GM23338 (cell line): ENCODE measurements around the gene PAPPA2. TPM values are rescaled to one million over a fixed set of nuclear protein-coding genes. Genes with fewer than 3 reads are reported as not detected.

Experiments used
- ATAC-seq: fragments of 200-7000 bp; cut with Tn5 transposase; 3 replicates; pipeline ENCODE4 v1.9.1; 2020
- DNase-seq: peaks from one replicate; pipeline ENCODE4 v3.0.0-alpha.2; 2015; ENCODE audit warnings: low spot score
- H2AFZ ChIP-seq: fragments of 200-600 bp; sonication (generic); 2 replicates; pipeline ENCODE4 v1.8.0; 2016; ENCODE audit warnings: antibody characterized with exemption, mild to moderate bottlenecking, moderate library complexity
- H3F3A ChIP-seq: fragments of 200-600 bp; sonication (generic); replicated peaks from 2 replicates; pipeline ENCODE4 v1.8.0; 2017; ENCODE audit warnings: antibody characterized with exemption, mixed run types, low read depth
- H3K27ac ChIP-seq: fragments of 200-600 bp; sonication (generic); 2 replicates; pipeline ENCODE4 v1.6.1; 2016; ENCODE audit warnings: low read depth
- H3K27me3 ChIP-seq: fragments of 200-600 bp; sonication (generic); 2 replicates; pipeline ENCODE4 v1.8.0; 2016; ENCODE audit warnings: mild to moderate bottlenecking, mixed run types, moderate library complexity; ENCODE audit not compliant: insufficient read depth
- H3K36me3 ChIP-seq: fragments of 200-600 bp; sonication (generic); 2 replicates; pipeline ENCODE4 v1.8.0; 2016; ENCODE audit warnings: mild to moderate bottlenecking; ENCODE audit not compliant: insufficient read depth
- H3K4me1 ChIP-seq: fragments of 200-600 bp; sonication (generic); 2 replicates; pipeline ENCODE4 v1.8.0; 2016; ENCODE audit warnings: mild to moderate bottlenecking, moderate library complexity; ENCODE audit not compliant: insufficient read depth
- H3K4me2 ChIP-seq: fragments of 200-600 bp; sonication (generic); 2 replicates; pipeline ENCODE4 v1.7.1; 2017; ENCODE audit warnings: mixed run types
- H3K4me3 ChIP-seq: fragments of 200-600 bp; sonication (generic); 2 replicates; pipeline ENCODE4 v1.6.1; 2016; ENCODE audit warnings: mixed run types
- H3K79me2 ChIP-seq: fragments of 200-600 bp; sonication (generic); replicated peaks from 2 replicates; pipeline ENCODE4 v1.8.0; 2017; ENCODE audit warnings: mild to moderate bottlenecking; ENCODE audit not compliant: insufficient read depth
- H3K9me2 ChIP-seq: fragments of 200-600 bp; sonication (generic); 2 replicates; pipeline ENCODE4 v1.8.0; 2017; ENCODE audit not compliant: insufficient read depth
- H4K20me1 ChIP-seq: fragments of 200-600 bp; sonication (generic); replicated peaks from 2 replicates; pipeline ENCODE4 v1.8.0; 2017; ENCODE audit warnings: mild to moderate bottlenecking; ENCODE audit not compliant: insufficient read depth
- H3K27ac Mint-ChIP-seq: 2 replicates; pipeline ENCODE4 v1.8.0; 2020; ENCODE audit warnings: inconsistent platforms, mild to moderate bottlenecking, moderate library complexity, mixed read lengths
- H3K27me3 Mint-ChIP-seq: 3 replicates; pipeline ENCODE4 v1.8.0; 2022; ENCODE audit warnings: low read depth, mild to moderate bottlenecking, moderate library complexity, mixed read lengths, inconsistent platforms; ENCODE audit not compliant: insufficient read depth, poor library complexity
- H3K36me3 Mint-ChIP-seq: 3 replicates; pipeline ENCODE4 v1.8.0; 2021; ENCODE audit warnings: low read depth, mild to moderate bottlenecking, inconsistent platforms, moderate library complexity, mixed read lengths
- H3K4me1 Mint-ChIP-seq: 3 replicates; pipeline ENCODE4 v1.8.0; 2020; ENCODE audit warnings: mild to moderate bottlenecking, inconsistent platforms, mixed read lengths
- H3K4me3 Mint-ChIP-seq: 3 replicates; pipeline ENCODE4 v1.8.0; 2021; ENCODE audit warnings: moderate library complexity, mild to moderate bottlenecking, inconsistent platforms, mixed read lengths
- H3K9me3 Mint-ChIP-seq: 3 replicates; pipeline ENCODE4 v1.8.0; 2020; ENCODE audit warnings: moderate library complexity, mild to moderate bottlenecking, inconsistent platforms, mixed read lengths
- CREB1 ChIP-seq: fragments of 250-450 bp; sonication (Bioruptor Pico); IDR thresholded peaks from 2 replicates; pipeline ENCODE4 v1.5.0; 2020; ENCODE audit warnings: low read depth, mild to moderate bottlenecking, moderate library complexity
- EZH2 ChIP-seq: fragments of 200-600 bp; sonication (generic); IDR thresholded peaks from one replicate; pipeline ENCODE4 v1.8.0; 2017; ENCODE audit warnings: antibody characterized with exemption, mild to moderate bottlenecking, low read depth; ENCODE audit not compliant: unreplicated experiment
- EZH2phosphoT487 ChIP-seq: fragments of 200-600 bp; sonication (generic); IDR thresholded peaks from one replicate; pipeline ENCODE4 v1.8.1; 2018; ENCODE audit warnings: antibody characterized with exemption; ENCODE audit not compliant: unreplicated experiment
- JUNB ChIP-seq: IDR thresholded peaks from one replicate; pipeline ENCODE4 v1.6.1; 2016; ENCODE audit warnings: antibody characterized with exemption; ENCODE audit not compliant: unreplicated experiment
- NANOG ChIP-seq: IDR thresholded peaks from 2 replicates; pipeline ENCODE4 v1.6.1; 2016; ENCODE audit warnings: antibody characterized with exemption, borderline replicate concordance
- POLR2AphosphoS5 ChIP-seq: IDR thresholded peaks from 2 replicates; pipeline ENCODE4 v1.6.1; 2016; ENCODE audit warnings: antibody characterized with exemption, low read depth
- STAT1 ChIP-seq: IDR thresholded peaks from one replicate; pipeline ENCODE4 v1.6.1; 2016; ENCODE audit warnings: antibody characterized with exemption; ENCODE audit not compliant: unreplicated experiment
- ZNF114 ChIP-seq: fragments of 250-450 bp; sonication (Bioruptor Pico); IDR thresholded peaks from 2 replicates; pipeline ENCODE4 v1.5.0; 2020; ENCODE audit warnings: mild to moderate bottlenecking, moderate library complexity
- ZNF331 ChIP-seq: fragments of 250-450 bp; sonication (Bioruptor Pico); IDR thresholded peaks from 2 replicates; pipeline ENCODE4 v1.5.0; 2020; ENCODE audit warnings: low read depth, mild to moderate bottlenecking, moderate library complexity
- polyA plus RNA-seq: library from polyadenylated mRNA; unstranded; fragments of >200 nt; fragmentation: Nextera tagmentation; extraction: Ambion mirVana; gene quantifications from 2 replicates; pipeline ENCODE4 v1.2.1, GENCODE V29; 2016
- total RNA-seq: library from RNA; depleted of rRNA; stranded (reverse); fragments of >200 nt; shearing (Covaris generic); gene quantifications from 2 replicates; pipeline ENCODE4 v1.2.3, GENCODE V29; 2014
- TF ChIP-seq, protein P1 (sequence below): IDR thresholded peaks from 2 replicates; pipeline ENCODE4 v1.6.1; 2016; ENCODE audit warnings: antibody characterized with exemption
- TF ChIP-seq, protein P2 (sequence below): fragments of 250-450 bp; sonication (Bioruptor Pico); IDR thresholded peaks from 2 replicates; pipeline ENCODE4 v1.5.0; 2020; ENCODE audit warnings: mild to moderate bottlenecking, moderate library complexity
- TF ChIP-seq, protein P3 (sequence below): IDR thresholded peaks from one replicate; pipeline ENCODE4 v1.6.1; 2018; ENCODE audit warnings: antibody characterized with exemption; ENCODE audit not compliant: unreplicated experiment
- TF ChIP-seq, protein P4 (sequence below), 2 experiments: fragments of 200-600 bp in 1 of 2; sonication (generic) in 1 of 2; conservative IDR thresholded peaks; 2 replicates each; pipeline versions ENCODE4 v1.5.1 to v1.6.1; 2016 to 2017; ENCODE audit warnings: antibody characterized with exemption in 2 of 2, low read depth in 2 of 2, mild to moderate bottlenecking in 2 of 2, moderate library complexity in 1 of 2

Gene PAPPA2
- total and polyA plus RNA-seq, 2 experiments from 2014 or later, result 1.4 to 1.7 TPM

DNA sequence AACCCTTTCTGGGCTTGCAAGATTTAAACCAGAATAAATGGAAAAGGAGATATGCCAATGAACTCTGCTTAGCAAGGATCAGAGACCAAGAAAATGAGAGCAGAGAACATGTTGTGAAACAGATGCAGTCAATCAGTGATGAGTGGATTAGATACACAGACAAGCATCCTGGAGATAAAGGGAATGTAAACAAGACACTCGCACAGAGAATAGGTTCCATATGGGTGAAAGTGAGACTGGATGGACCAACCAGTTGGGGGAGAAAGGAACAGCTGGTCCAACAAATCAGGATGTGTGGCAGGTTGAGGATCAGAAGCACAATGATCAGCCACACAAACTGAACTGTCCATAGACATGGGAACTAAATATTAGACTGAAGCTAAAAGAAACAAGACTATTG lies 363.3 kb downstream of the PAPPA2 start:
- H3K27ac Mint-ChIP-seq, result no peak overlapping the region
- no peak overlapping the region for H3K4me3 ChIP-seq
- ATAC-seq (no peak), DNase-seq (no peak)
- peaks cover 16% of the 10 kb centered on the region; the same call in 1 of the 2 replicates for H3K9me2 ChIP-seq
- no peaks in the 10 kb centered on the region for H4K20me1 ChIP-seq
- H3F3A ChIP-seq, result no peaks in the 10 kb centered on the region
- TF ChIP-seq, protein P1, sequence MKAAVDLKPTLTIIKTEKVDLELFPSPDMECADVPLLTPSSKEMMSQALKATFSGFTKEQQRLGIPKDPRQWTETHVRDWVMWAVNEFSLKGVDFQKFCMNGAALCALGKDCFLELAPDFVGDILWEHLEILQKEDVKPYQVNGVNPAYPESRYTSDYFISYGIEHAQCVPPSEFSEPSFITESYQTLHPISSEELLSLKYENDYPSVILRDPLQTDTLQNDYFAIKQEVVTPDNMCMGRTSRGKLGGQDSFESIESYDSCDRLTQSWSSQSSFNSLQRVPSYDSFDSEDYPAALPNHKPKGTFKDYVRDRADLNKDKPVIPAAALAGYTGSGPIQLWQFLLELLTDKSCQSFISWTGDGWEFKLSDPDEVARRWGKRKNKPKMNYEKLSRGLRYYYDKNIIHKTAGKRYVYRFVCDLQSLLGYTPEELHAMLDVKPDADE, result no peak
- TF ChIP-seq ZNF331 (CRISPR knock-in tag), result no peak
- no peak for TF ChIP-seq EZH2
- no peak for TF ChIP-seq NANOG
- TF ChIP-seq, protein P2, sequence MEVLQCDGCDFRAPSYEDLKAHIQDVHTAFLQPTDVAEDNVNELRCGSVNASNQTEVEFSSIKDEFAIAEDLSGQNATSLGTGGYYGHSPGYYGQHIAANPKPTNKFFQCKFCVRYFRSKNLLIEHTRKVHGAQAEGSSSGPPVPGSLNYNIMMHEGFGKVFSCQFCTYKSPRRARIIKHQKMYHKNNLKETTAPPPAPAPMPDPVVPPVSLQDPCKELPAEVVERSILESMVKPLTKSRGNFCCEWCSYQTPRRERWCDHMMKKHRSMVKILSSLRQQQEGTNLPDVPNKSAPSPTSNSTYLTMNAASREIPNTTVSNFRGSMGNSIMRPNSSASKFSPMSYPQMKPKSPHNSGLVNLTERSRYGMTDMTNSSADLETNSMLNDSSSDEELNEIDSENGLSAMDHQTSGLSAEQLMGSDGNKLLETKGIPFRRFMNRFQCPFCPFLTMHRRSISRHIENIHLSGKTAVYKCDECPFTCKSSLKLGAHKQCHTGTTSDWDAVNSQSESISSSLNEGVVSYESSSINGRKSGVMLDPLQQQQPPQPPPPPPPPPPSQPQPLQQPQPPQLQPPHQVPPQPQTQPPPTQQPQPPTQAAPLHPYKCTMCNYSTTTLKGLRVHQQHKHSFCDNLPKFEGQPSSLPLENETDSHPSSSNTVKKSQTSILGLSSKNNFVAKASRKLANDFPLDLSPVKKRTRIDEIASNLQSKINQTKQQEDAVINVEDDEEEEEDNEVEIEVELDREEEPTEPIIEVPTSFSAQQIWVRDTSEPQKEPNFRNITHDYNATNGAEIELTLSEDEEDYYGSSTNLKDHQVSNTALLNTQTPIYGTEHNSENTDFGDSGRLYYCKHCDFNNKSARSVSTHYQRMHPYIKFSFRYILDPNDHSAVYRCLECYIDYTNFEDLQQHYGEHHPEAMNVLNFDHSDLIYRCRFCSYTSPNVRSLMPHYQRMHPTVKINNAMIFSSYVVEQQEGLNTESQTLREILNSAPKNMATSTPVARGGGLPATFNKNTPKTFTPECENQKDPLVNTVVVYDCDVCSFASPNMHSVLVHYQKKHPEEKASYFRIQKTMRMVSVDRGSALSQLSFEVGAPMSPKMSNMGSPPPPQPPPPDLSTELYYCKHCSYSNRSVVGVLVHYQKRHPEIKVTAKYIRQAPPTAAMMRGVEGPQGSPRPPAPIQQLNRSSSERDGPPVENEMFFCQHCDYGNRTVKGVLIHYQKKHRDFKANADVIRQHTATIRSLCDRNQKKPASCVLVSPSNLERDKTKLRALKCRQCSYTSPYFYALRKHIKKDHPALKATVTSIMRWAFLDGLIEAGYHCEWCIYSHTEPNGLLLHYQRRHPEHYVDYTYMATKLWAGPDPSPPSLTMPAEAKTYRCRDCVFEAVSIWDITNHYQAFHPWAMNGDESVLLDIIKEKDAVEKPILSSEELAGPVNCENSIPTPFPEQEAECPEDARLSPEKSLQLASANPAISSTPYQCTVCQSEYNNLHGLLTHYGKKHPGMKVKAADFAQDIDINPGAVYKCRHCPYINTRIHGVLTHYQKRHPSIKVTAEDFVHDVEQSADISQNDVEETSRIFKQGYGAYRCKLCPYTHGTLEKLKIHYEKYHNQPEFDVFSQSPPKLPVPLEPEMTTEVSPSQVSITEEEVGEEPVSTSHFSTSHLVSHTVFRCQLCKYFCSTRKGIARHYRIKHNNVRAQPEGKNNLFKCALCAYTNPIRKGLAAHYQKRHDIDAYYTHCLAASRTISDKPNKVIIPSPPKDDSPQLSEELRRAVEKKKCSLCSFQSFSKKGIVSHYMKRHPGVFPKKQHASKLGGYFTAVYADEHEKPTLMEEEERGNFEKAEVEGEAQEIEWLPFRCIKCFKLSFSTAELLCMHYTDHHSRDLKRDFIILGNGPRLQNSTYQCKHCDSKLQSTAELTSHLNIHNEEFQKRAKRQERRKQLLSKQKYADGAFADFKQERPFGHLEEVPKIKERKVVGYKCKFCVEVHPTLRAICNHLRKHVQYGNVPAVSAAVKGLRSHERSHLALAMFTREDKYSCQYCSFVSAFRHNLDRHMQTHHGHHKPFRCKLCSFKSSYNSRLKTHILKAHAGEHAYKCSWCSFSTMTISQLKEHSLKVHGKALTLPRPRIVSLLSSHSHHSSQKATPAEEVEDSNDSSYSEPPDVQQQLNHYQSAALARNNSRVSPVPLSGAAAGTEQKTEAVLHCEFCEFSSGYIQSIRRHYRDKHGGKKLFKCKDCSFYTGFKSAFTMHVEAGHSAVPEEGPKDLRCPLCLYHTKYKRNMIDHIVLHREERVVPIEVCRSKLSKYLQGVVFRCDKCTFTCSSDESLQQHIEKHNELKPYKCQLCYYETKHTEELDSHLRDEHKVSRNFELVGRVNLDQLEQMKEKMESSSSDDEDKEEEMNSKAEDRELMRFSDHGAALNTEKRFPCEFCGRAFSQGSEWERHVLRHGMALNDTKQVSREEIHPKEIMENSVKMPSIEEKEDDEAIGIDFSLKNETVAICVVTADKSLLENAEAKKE (CRISPR knock-in tag), result no peak
- no peak for TF ChIP-seq POLR2AphosphoS5
- TF ChIP-seq, protein P3, sequence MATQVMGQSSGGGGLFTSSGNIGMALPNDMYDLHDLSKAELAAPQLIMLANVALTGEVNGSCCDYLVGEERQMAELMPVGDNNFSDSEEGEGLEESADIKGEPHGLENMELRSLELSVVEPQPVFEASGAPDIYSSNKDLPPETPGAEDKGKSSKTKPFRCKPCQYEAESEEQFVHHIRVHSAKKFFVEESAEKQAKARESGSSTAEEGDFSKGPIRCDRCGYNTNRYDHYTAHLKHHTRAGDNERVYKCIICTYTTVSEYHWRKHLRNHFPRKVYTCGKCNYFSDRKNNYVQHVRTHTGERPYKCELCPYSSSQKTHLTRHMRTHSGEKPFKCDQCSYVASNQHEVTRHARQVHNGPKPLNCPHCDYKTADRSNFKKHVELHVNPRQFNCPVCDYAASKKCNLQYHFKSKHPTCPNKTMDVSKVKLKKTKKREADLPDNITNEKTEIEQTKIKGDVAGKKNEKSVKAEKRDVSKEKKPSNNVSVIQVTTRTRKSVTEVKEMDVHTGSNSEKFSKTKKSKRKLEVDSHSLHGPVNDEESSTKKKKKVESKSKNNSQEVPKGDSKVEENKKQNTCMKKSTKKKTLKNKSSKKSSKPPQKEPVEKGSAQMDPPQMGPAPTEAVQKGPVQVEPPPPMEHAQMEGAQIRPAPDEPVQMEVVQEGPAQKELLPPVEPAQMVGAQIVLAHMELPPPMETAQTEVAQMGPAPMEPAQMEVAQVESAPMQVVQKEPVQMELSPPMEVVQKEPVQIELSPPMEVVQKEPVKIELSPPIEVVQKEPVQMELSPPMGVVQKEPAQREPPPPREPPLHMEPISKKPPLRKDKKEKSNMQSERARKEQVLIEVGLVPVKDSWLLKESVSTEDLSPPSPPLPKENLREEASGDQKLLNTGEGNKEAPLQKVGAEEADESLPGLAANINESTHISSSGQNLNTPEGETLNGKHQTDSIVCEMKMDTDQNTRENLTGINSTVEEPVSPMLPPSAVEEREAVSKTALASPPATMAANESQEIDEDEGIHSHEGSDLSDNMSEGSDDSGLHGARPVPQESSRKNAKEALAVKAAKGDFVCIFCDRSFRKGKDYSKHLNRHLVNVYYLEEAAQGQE, result no peak
- no peak for TF ChIP-seq EZH2phosphoT487
- TF ChIP-seq JUNB, result no peak
- TF ChIP-seq CREB1 (CRISPR knock-in tag), result no peak
- TF ChIP-seq, protein P4, sequence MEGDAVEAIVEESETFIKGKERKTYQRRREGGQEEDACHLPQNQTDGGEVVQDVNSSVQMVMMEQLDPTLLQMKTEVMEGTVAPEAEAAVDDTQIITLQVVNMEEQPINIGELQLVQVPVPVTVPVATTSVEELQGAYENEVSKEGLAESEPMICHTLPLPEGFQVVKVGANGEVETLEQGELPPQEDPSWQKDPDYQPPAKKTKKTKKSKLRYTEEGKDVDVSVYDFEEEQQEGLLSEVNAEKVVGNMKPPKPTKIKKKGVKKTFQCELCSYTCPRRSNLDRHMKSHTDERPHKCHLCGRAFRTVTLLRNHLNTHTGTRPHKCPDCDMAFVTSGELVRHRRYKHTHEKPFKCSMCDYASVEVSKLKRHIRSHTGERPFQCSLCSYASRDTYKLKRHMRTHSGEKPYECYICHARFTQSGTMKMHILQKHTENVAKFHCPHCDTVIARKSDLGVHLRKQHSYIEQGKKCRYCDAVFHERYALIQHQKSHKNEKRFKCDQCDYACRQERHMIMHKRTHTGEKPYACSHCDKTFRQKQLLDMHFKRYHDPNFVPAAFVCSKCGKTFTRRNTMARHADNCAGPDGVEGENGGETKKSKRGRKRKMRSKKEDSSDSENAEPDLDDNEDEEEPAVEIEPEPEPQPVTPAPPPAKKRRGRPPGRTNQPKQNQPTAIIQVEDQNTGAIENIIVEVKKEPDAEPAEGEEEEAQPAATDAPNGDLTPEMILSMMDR (conservative IDR thresholded peaks at IDR 0.05; ENCODE audit: low read depth in 2 of 2), result no peak
- no peak for TF ChIP-seq ZNF114
- TF ChIP-seq STAT1, result no peak
- no peak overlapping the region for H3K27ac ChIP-seq
- H3K4me1 ChIP-seq, result no peaks in the 10 kb centered on the region
- no peaks in the 10 kb centered on the region for H3K79me2 ChIP-seq
- no peaks in the 10 kb centered on the region for H3K27me3 Mint-ChIP-seq
- no peak overlapping the region for H3K4me2 ChIP-seq
- H3K4me1 Mint-ChIP-seq, result no peaks in the 10 kb centered on the region; the same call in 2 of the 3 replicates
- no peak overlapping the region for H3K4me3 Mint-ChIP-seq
- H3K27me3 ChIP-seq, result no peaks in the 10 kb centered on the region
- H3K9me3 Mint-ChIP-seq, result no peaks in the 10 kb centered on the region
- H2AFZ ChIP-seq, result no peak overlapping the region
- no peaks in the 10 kb centered on the region for H3K36me3 Mint-ChIP-seq
- no peaks in the 10 kb centered on the region for H3K36me3 ChIP-seq
